OCI-M2 (cell line): Measurements from ENCODE around the gene DENND5A.
"Not testable (repeated sequence)": the region's sequence is repeated elsewhere in the genome, so short reads cannot be mapped to it uniquely, and the experiment has no call there.

ENCODE experiments used
- DNase-seq: peaks from one replicate; lab custom pipeline; 2025; ENCODE audit not compliant: unreplicated experiment; lab: John Stamatoyannopoulos, UW

The DENND5A gene

GRCh38 chr11:9266132-9266736 is 1.1 kb upstream of the DENND5A start:
- DNase-seq, result no peak

- peak; percentile 35 for DNase-seq
Measured at GRCh38 chr11:9264316-9265210, 587 bp downstream of the DENND5A start.

- no peak for DNase-seq
Measured at GRCh38 chr11:9263840-9264315, 1.3 kb downstream of the DENND5A start.

GRCh38 chr11:9260838-9261146 is 4.4 kb downstream of the DENND5A start:
- DNase-seq, result not testable (repeated sequence)

- DNase-seq, result no peak
Measured at GRCh38 chr11:9259981-9260837, 4.9 kb downstream of the DENND5A start.

GRCh38 chr11:9258279-9258678 is 6.9 kb downstream of the DENND5A start:
- DNase-seq, result not testable (repeated sequence)

- no peak for DNase-seq
Measured at GRCh38 chr11:9254416-9254815, 10.7 kb downstream of the DENND5A start.

- no peak for DNase-seq
Measured at GRCh38 chr11:9253086-9253485, 12.1 kb downstream of the DENND5A start.

- DNase-seq, result no peak
Measured at GRCh38 chr11:9251311-9251710, 13.8 kb downstream of the DENND5A start.

GRCh38 chr11:9250139-9250582 is 15.0 kb downstream of the DENND5A start:
- DNase-seq, result no peak

GRCh38 chr11:9249252-9249651 is 15.9 kb downstream of the DENND5A start:
- DNase-seq, result no peak

- DNase-seq, result no peak
Measured at GRCh38 chr11:9247863-9248262, 17.3 kb downstream of the DENND5A start.

- not testable (repeated sequence) for DNase-seq
Measured at GRCh38 chr11:9236242-9236641, 28.9 kb downstream of the DENND5A start.

- DNase-seq, result no peak
Measured at GRCh38 chr11:9232482-9232881, 32.7 kb downstream of the DENND5A start.

GRCh38 chr11:9231848-9232177 is 33.3 kb downstream of the DENND5A start:
- DNase-seq, result no peak

GRCh38 chr11:9230296-9230695 is 34.9 kb downstream of the DENND5A start:
- DNase-seq, result no peak

GRCh38 chr11:9228091-9228490 is 37.1 kb downstream of the DENND5A start:
- DNase-seq, result no peak

GRCh38 chr11:9225748-9226298 is 39.3 kb downstream of the DENND5A start:
- no peak for DNase-seq

- DNase-seq, result no peak
Measured at GRCh38 chr11:9222654-9223053, 42.5 kb downstream of the DENND5A start.

GRCh38 chr11:9220853-9221252 is 44.3 kb downstream of the DENND5A start:
- not testable (repeated sequence) for DNase-seq

GRCh38 chr11:9219572-9219971 is 45.6 kb downstream of the DENND5A start:
- no peak for DNase-seq
